Measurements from ENCODE around the gene C1orf232.

Gene C1orf232

DNA sequence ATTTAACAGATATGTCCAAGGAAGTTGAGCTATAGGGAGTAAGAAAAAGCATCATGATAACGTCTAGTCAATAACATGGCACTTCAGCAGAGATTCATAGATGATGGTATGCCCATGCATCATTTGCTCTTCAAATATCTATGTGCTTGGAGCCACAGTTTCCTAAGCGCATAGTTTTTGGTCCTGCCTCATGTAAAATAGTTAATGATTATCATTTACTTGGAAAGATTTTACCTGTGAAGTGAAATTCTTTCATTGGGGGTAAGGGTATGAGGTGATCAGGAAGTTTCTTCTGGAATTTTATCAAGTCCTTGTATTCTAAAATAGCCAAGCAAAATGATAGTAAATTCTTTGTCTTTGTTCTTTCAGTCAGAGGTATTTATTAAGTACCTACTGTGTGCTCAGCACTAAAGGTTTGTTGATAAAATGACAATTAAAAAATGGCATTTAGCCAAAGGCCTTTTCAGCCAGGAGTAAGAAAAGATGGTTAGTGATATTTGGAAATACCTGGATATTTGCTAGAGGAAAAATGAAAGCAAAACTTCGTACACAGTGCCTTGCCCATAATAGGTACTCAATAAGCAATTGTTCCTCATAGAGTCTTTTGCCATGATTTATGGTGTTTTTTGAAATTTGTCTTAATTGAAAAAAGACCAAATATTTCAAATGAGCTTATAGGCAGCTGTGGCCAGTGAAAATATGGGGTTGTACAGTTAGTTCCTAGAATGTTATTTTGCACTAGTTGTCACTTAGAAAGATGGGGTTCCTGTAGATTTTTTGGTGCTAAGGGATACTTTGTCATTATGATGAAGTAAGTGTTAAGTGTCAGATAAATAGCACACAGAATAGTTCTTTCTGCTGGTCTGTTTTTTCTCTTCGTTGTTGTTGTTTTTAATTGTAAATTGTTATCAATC, 44.1 kb downstream of the C1orf232 start:
- DNase-seq (ENCODE audit: low read depth), result no peak

- no peak for DNase-seq (ENCODE audit: low read depth)
Measured at GRCh38 chr1:26122988-26123973, 45.5 kb downstream of the C1orf232 start.

DNA sequence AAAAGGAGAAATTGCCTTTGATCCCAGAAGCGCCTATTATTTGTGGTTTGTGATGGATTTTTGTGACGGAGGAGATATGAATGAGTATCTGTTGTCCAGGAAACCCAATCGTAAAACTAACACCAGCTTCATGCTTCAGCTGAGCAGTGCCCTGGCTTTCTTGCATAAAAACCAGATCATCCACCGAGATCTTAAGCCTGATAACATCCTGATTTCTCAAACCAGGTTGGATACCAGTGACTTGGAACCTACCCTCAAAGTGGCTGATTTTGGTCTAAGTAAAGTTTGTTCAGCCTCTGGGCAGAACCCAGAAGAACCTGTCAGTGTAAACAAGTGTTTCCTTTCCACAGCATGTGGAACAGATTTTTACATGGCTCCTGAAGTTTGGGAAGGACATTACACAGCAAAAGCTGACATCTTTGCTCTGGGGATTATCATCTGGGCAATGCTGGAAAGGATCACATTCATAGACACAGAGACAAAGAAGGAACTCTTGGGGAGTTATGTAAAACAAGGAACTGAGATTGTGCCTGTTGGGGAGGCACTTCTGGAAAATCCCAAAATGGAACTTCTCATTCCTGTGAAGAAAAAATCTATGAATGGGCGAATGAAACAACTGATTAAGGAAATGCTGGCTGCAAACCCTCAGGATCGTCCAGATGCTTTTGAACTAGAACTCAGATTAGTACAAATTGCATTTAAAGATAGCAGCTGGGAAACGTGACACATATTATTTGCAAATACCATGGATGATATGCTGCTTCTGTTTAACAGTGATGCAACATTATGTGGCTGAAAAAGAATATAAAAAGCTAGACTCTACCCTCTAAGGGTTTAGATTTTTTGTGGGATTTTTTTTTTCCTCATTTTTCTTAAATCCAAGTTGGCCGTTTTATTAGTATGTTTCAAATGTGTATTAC, 46.6 kb downstream of the C1orf232 start:
- no peak for DNase-seq (ENCODE audit: low read depth)

DNA sequence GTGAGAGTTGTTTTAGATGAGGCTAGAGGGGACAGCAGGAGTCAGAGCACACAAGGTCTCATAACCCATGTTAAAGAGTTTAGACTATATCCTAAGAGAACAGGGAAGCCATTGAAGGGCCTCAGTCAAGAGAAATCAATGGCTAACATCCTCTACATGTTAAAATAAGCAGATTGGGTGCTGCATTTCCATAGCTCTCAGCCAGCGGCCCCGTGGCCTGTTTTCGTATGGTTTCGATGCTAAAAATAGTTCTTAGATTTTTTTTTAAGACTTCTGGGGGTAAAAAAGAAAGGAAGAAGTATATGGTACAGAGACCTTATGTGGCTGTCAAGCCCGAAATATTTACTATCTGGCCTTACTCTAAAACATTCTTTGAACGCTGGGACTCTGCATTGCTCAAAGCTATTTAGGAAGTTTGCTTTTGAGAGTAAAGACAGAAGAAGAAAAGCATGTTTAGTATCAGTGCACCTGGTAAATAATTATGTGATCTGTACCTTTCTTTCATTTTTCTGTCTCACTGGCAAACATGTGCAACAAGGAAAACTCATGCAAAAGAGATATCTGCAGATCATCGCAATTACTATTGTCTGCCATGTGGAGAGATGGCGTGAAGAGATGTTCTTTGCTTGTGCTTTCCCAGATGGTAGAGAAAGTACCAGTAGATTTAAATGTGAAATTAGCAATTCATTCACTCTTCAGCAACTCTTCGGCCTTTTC, 48.7 kb downstream of the C1orf232 start:
- DNase-seq (ENCODE audit: low read depth), result no peak

DNA sequence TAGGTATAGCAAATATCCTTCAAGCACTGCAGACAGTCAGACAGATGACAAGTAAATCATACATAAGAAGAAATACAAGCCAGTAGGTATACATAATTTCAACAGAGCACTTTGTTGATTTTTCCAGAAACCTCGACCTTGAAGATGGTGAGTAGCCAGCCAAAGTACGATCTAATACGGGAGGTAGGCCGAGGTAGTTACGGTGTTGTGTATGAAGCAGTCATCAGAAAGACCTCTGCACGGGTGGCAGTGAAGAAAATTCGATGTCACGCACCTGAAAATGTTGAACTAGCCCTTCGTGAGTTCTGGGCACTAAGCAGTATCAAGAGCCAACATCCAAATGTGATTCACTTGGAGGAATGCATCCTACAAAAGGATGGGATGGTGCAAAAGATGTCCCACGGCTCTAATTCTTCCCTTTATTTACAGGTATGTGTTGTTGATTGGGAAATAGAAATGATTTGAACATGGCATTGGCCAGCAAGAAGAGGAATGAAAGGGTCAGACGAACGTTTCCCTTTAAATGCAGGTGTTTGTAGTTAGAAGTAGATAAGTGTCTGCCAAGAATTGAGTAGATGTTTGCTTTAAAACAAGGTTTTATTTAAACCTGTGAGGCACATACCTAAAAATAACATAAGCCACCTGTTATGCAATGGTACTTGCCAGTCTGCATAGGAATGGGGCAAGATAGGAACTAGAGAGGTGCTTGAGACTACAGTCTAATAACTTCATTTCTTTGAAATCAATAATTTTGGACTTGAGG, 54.4 kb downstream of the C1orf232 start:
- DNase-seq (ENCODE audit: low read depth), result no peak

Measured in fibroblast of the conjunctiva (primary cell).